Right lung (tissue), 5 donors: ENCODE results near the gene SYNDIG1L. TPM values are rescaled to one million over a fixed set of nuclear protein-coding genes. Genes with fewer than 3 reads are reported as not detected.

Experiments used
- DNase-seq, 2 donors: peaks; one replicate each; pipeline ENCODE4 v3.0.0-alpha.2; 2013
- polyA plus RNA-seq, 5 donors: library from polyadenylated mRNA; unstranded; fragments of 120-200 nt; gene quantifications; one replicate each; pipeline versions ENCODE4 v1.2.1 to v1.2.3, GENCODE V29; 2013; ENCODE audit warnings: inconsistent platforms in 1 of 5, low replicate concordance in 1 of 5; ENCODE audit not compliant: insufficient read length in 5 of 5, insufficient read depth in 1 of 5

The SYNDIG1L gene
- polyA plus RNA-seq, 5 donors = 0.40 to 0.91 (median 0.56) TPM

GRCh38 chr14:74429991-74430390 is 4.0 kb upstream of the SYNDIG1L start:
- no peak for DNase-seq

- DNase-seq = no peak
Observed at GRCh38 chr14:74429221-74429691, 3.2 kb upstream of the SYNDIG1L start.

- DNase-seq = no peak
Observed at GRCh38 chr14:74427651-74428050, 1.6 kb upstream of the SYNDIG1L start.

- DNase-seq = no peak
Observed at GRCh38 chr14:74425525-74426201, 347 bp downstream of the SYNDIG1L start.

GRCh38 chr14:74424606-74425005 is 1.4 kb downstream of the SYNDIG1L start:
- no peak for DNase-seq

GRCh38 chr14:74423246-74423645 is 2.8 kb downstream of the SYNDIG1L start:
- no peak for DNase-seq

GRCh38 chr14:74421981-74422380 is 4.0 kb downstream of the SYNDIG1L start:
- DNase-seq = no peak

GRCh38 chr14:74419086-74419485 is 6.9 kb downstream of the SYNDIG1L start:
- no peak for DNase-seq

GRCh38 chr14:74418031-74418430 is 8.0 kb downstream of the SYNDIG1L start:
- no peak for DNase-seq

GRCh38 chr14:74417611-74418010 is 8.4 kb downstream of the SYNDIG1L start:
- no peak for DNase-seq

- no peak for DNase-seq
Observed at GRCh38 chr14:74417201-74417600, 8.8 kb downstream of the SYNDIG1L start.

- DNase-seq = no peak
Observed at GRCh38 chr14:74415115-74415437, 10.9 kb downstream of the SYNDIG1L start.

- no peak for DNase-seq
Observed at GRCh38 chr14:74414403-74415114, 11.5 kb downstream of the SYNDIG1L start.

- no peak for DNase-seq
Observed at GRCh38 chr14:74413627-74414026, 12.4 kb downstream of the SYNDIG1L start.

- DNase-seq = no peak
Observed at GRCh38 chr14:74412753-74413152, 13.3 kb downstream of the SYNDIG1L start.

GRCh38 chr14:74411671-74412070 is 14.3 kb downstream of the SYNDIG1L start:
- no peak for DNase-seq

- no peak for DNase-seq
Observed at GRCh38 chr14:74409441-74409840, 16.6 kb downstream of the SYNDIG1L start.

GRCh38 chr14:74408870-74409269 is 17.1 kb downstream of the SYNDIG1L start:
- DNase-seq = no peak

- DNase-seq = no peak
Observed at GRCh38 chr14:74407801-74408154, 18.2 kb downstream of the SYNDIG1L start.

GRCh38 chr14:74407021-74407800 is 18.8 kb downstream of the SYNDIG1L start:
- no peak for DNase-seq

- DNase-seq = no peak
Observed at GRCh38 chr14:74405663-74406062, 20.3 kb downstream of the SYNDIG1L start.

- DNase-seq = no peak
Observed at GRCh38 chr14:74404435-74404834, 21.6 kb downstream of the SYNDIG1L start.
